T-cell (primary cell): ENCODE data around the gene FBXO38. TPM values are rescaled to one million over a fixed set of nuclear protein-coding genes. Genes with fewer than 3 reads are reported as not detected.

Experiments
- total RNA-seq, 35 experiments: library from RNA in 6 of 35; stranded (reverse) in 6 of 35; fragments of 120-200 nt in 1 of 35; gene quantifications; one replicate each; pipeline versions ENCODE4 v1.2.1 to v1.2.4 and lab custom pipeline; 2013 to 2026

The FBXO38 gene
- total RNA-seq, 5 donors from 2014 or later (not counting 1 experiment from before 2014, with no cell fraction given): 61.0 to 70.8 (median 66.2) TPM

Other genes starting within 250 kb of the FBXO38 start
- gene SPINK14, start 215.4 kb upstream of the FBXO38 start, total RNA-seq: not detected
- not detected for gene SPINK6, start 180.9 kb upstream of the FBXO38 start, total RNA-seq
- gene MARCOL, start 145.4 kb upstream of the FBXO38 start, total RNA-seq: not detected
- not detected for gene SPINK13, start 115.2 kb upstream of the FBXO38 start, total RNA-seq
- not detected for gene SPINK7, start 71.5 kb upstream of the FBXO38 start, total RNA-seq
- not detected for gene SPINK9, start 48.4 kb upstream of the FBXO38 start, total RNA-seq